ENCODE measurements around the gene DIDO1. TPM values are rescaled to one million over a fixed set of nuclear protein-coding genes. Genes with fewer than 3 reads are reported as not detected.

Gene DIDO1
- total and polyA plus RNA-seq, 9 of the 15 experiments (the other 6 are each of a cell fraction or from before 2014, with no cell fraction given), result 4.4 to 46.8 (median 31.2) TPM

DNA sequence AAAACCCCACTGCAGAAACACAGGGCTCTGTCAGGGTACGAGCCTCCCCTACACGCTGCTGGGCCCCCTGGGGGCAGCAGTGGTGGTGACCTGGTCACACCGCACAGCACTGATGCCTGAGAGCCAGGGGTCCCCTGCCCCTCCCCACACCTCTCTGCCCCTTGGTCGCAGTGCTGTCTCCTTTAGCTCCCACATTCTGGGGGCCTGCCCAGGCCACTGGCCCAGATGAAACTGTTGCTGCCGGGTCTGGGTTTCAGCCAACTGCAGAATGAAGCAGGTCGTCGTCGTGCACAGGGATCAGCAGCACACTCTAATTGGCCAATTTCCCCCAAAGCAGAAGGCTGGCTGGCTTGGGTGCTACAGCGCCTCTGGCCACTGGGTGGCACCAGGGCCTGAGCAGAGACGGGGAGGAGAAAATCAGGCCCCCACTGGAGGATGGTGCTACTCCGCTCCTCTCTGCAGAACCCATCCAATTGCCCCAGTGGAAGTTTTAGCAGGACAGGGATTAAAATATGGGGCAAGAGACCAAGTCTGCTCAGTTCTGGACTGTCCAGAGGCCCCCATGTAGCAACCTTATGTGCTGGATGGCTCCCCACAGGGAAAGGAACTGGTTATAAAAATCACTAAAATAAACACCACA lies 26.1 kb downstream of the DIDO1 start (continued):
- TF ChIP-seq MGA (IDR thresholded peaks at IDR 0.05) (no peak), BMI1 (IDR thresholded peaks at IDR 0.05; ENCODE audit: low read length) (no peak), POLR3A (IDR thresholded peaks at IDR 0.05; ENCODE audit: borderline replicate concordance, extremely low read depth, insufficient read depth, insufficient read length) (no peak), C11orf30 (IDR thresholded peaks at IDR 0.05; ENCODE audit: low read depth) (no peak), MYBL2 (IDR thresholded peaks at IDR 0.05; ENCODE audit: low read depth) (no peak), MYBL2 (CRISPR knock-in tag; IDR thresholded peaks at IDR 0.05; ENCODE audit: borderline replicate concordance) (no peak), L3MBTL2 (IDR thresholded peaks at IDR 0.05) (peak; percentile 54), RAD51 (IDR thresholded peaks at IDR 0.05; ENCODE audit: borderline replicate concordance, low read depth) (no peak), RFX7 (CRISPR knock-in tag; IDR thresholded peaks at IDR 0.05) (no peak), TEAD4 (IDR thresholded peaks at IDR 0.05; ENCODE audit: low read length) (no peak), TEAD4 (CRISPR knock-in tag; IDR thresholded peaks at IDR 0.05; ENCODE audit: borderline replicate concordance) (no peak), SRSF7 (optimal IDR thresholded peaks at IDR 0.05; ENCODE audit: low read depth, low read length) (no peak), FOXK2 (conservative IDR thresholded peaks at IDR 0.05 in 1 of 2, IDR thresholded peaks at IDR 0.05 in 1 of 2; ENCODE audit: low read depth in 2 of 2) (no peak), SIN3B (IDR thresholded peaks at IDR 0.05; ENCODE audit: low read depth) (no peak), NCOA1 (IDR thresholded peaks at IDR 0.05; ENCODE audit: low read depth) (no peak), DIDO1 (tag; IDR thresholded peaks at IDR 0.05; ENCODE audit: low read depth) (no peak), MED1 (CRISPR knock-in tag; IDR thresholded peaks at IDR 0.05; ENCODE audit: borderline replicate concordance) (no peak)

Data from K562 (cell line).